K562 (cell line): ENCODE results near the gene PLGRKT. TPM values are rescaled to one million over a fixed set of nuclear protein-coding genes. Genes with fewer than 3 reads are reported as not detected.

Experiments
- ATAC-seq: fragments of 200-7000 bp; cut with Tn5 transposase; 3 replicates; pipeline ENCODE4 v1.9.1; 2020; ENCODE audit warnings: moderate library complexity
- BruUV-seq: library from RNA; stranded (reverse); fragments of 400-500 nt; replicated peaks from 2 replicates; lab custom pipeline; 2021; lab: Mats Ljungman, UMichigan
- CTCF ChIA-PET: fragments of 300-600 bp; formaldehyde crosslinking; extraction: SDS; loops from one replicate; lab custom pipeline; 2021; ENCODE audit warnings: low intra/inter-chr PET ratio; lab: Yijun Ruan, JAX
- POLR2A ChIA-PET: fragments of 300-600, 350-650 bp; sonication (Branson Sonifier 250); formaldehyde crosslinking; extraction: SDS; loops from one replicate; lab custom pipeline; 2021; ENCODE audit warnings: antibody characterized with exemption, inconsistent platforms; lab: Yijun Ruan, JAX
- DNase-seq, 4 experiments: peaks; one replicate each; pipeline versions ENCODE4 v3.0.0 to v3.0.0-alpha.2; 2011 to 2018; ENCODE audit warnings: low spot score in 3 of 4, mixed read lengths in 3 of 4; ENCODE audit errors: extremely low read depth in 1 of 4
- FAIRE-seq: peaks from 2 replicates; lab custom pipeline; 2011; peaks lifted over from hg19 to GRCh38; lab: Jason Lieb, UNC
- H2AFZ ChIP-seq: 2 replicates; pipeline ENCODE4 v1.6.0; 2011; ENCODE audit warnings: low read depth, low read length, control low read depth, inconsistent platforms
- H3K27ac ChIP-seq: fragments of 200-600 bp; 3 replicates; pipeline ENCODE4 v1.8.0; 2011; ENCODE audit warnings: low read depth, mild to moderate bottlenecking, control low read depth, inconsistent platforms, low read length, moderate library complexity, mixed read lengths; ENCODE audit errors: extremely low read depth
- H3K27me3 ChIP-seq, 2 experiments: fragments of 300-600 bp in 1 of 2; 2 replicates in 1 of 2; 3 replicates in 1 of 2; pipeline versions ENCODE4 v1.6.0 to v1.8.0; 2011; ENCODE audit warnings: inconsistent platforms in 2 of 2, low read length in 2 of 2, mild to moderate bottlenecking in 1 of 2, mixed read lengths in 1 of 2, moderate library complexity in 1 of 2; ENCODE audit not compliant: control insufficient read depth in 2 of 2, insufficient read depth in 2 of 2
- H3K36me3 ChIP-seq: fragments of 300-600 bp; 3 replicates; pipeline ENCODE4 v1.8.0; 2011; ENCODE audit warnings: mild to moderate bottlenecking, low read length, inconsistent platforms; ENCODE audit not compliant: control insufficient read depth, insufficient read depth
- H3K4me1 ChIP-seq, 2 experiments: fragments of 200-600 bp in 1 of 2; replicated peaks in 1 of 2; 2 replicates in 1 of 2; 3 replicates in 1 of 2; pipeline versions ENCODE4 v1.5.1 to v1.8.0; 2011; ENCODE audit warnings: inconsistent platforms in 2 of 2, low read length in 2 of 2, mild to moderate bottlenecking in 1 of 2, mixed read lengths in 1 of 2, moderate library complexity in 1 of 2; ENCODE audit not compliant: control insufficient read depth in 2 of 2, insufficient read depth in 2 of 2
- H3K4me2 ChIP-seq: 2 replicates; pipeline ENCODE4 v1.6.1; 2011; ENCODE audit warnings: low read length, control low read depth, inconsistent platforms, mixed read lengths; ENCODE audit not compliant: insufficient read depth
- H3K4me3 ChIP-seq: fragments of 200-600 bp; sonication (generic), shearing (Covaris generic); 2 replicates; pipeline ENCODE4 v1.5.1; 2016; ENCODE audit warnings: control low read depth, inconsistent platforms
- H3K79me2 ChIP-seq: fragments of 200-600 bp; 3 replicates; pipeline ENCODE4 v1.8.0; 2011; ENCODE audit warnings: low read length, inconsistent platforms; ENCODE audit not compliant: control insufficient read depth, insufficient read depth
- H3K9ac ChIP-seq, 2 experiments: 2 replicates each; pipeline versions ENCODE4 v1.6.0 to v1.6.1; 2011; ENCODE audit warnings: low read depth in 2 of 2, low read length in 2 of 2, control low read depth in 1 of 2, inconsistent platforms in 1 of 2, mild to moderate bottlenecking in 1 of 2, mixed read lengths in 1 of 2; ENCODE audit not compliant: insufficient read depth in 1 of 2
- H3K9me1 ChIP-seq: one replicate; pipeline ENCODE4 v1.6.0; 2011; ENCODE audit warnings: inconsistent platforms, mild to moderate bottlenecking, low read length, moderate library complexity; ENCODE audit not compliant: control insufficient read depth, insufficient read depth
- H3K9me3 ChIP-seq: replicated peaks from 2 replicates; pipeline ENCODE4 v1.5.1; 2011; ENCODE audit warnings: low read depth, low read length, inconsistent platforms; ENCODE audit not compliant: control insufficient read depth, insufficient read depth
- H4K20me1 ChIP-seq: replicated peaks from 2 replicates; pipeline ENCODE4 v1.6.1; 2011; ENCODE audit warnings: low read length, inconsistent platforms, mixed read lengths; ENCODE audit not compliant: control insufficient read depth, insufficient read depth
- EP400 ChIP-seq: fragments of 450-650 bp; IDR thresholded peaks from 2 replicates; pipeline ENCODE4 v1.6.1; 2017; ENCODE audit warnings: antibody characterized with exemption, mild to moderate bottlenecking, moderate library complexity
- HCFC1 ChIP-seq: IDR thresholded peaks from 2 replicates; pipeline ENCODE4 v1.6.1; 2012; ENCODE audit warnings: low read depth, low read length, improper control_type of control experiment
- HMG20B ChIP-seq: fragments of 250-450 bp; sonication (Bioruptor Pico); IDR thresholded peaks from 2 replicates; pipeline ENCODE4 v1.5.0; 2021; ENCODE audit warnings: mild to moderate bottlenecking
- KDM4B ChIP-seq, 2 experiments: fragments of 450-650 bp in 1 of 2; sonication (generic) in 1 of 2; IDR thresholded peaks; 2 replicates each; pipeline ENCODE4 v1.6.1; 2016 to 2017; ENCODE audit warnings: borderline replicate concordance in 2 of 2, antibody characterized with exemption in 1 of 2, low read depth in 1 of 2, mild to moderate bottlenecking in 1 of 2
- NR2F6 ChIP-seq: fragments of 450-650 bp; formaldehyde crosslinking; IDR thresholded peaks from 2 replicates; pipeline ENCODE4 v1.4.0; 2020; ENCODE audit warnings: mild to moderate bottlenecking
- RHOXF2B ChIP-seq: fragments of 250-450 bp; sonication (Bioruptor Pico); conservative IDR thresholded peaks from 2 replicates; pipeline ENCODE4 v1.5.1; 2021
- SMARCA4 ChIP-seq: fragments of 450-650 bp; IDR thresholded peaks from 2 replicates; pipeline ENCODE4 v1.6.1; 2016
- TCF3 ChIP-seq: sonication (generic); formaldehyde crosslinking; IDR thresholded peaks from 2 replicates; pipeline ENCODE4 v1.4.0; 2020; ENCODE audit warnings: mild to moderate bottlenecking, missing genetic modification reagents
- ZNF263 ChIP-seq: sonication (generic); formaldehyde crosslinking; IDR thresholded peaks from 2 replicates; pipeline ENCODE4 v1.8.0; 2022; ENCODE audit warnings: mild to moderate bottlenecking, missing genetic modification reagents, borderline replicate concordance
- ZNF316 ChIP-seq: fragments of 450-650 bp; IDR thresholded peaks from 2 replicates; pipeline ENCODE4 v1.6.1; 2016
- ZNF551 ChIP-seq: fragments of 250-450 bp; sonication (Bioruptor Pico); IDR thresholded peaks from 2 replicates; pipeline ENCODE4 v1.5.0; 2021; ENCODE audit warnings: mild to moderate bottlenecking, moderate library complexity
- in situ Hi-C: fragments of 300-500 bp; cut with MboI; formaldehyde crosslinking; loops from 4 replicates; pipeline ENCODE4 v1.15.0; 2018; ENCODE audit warnings: inconsistent platforms, mixed read lengths
- intact Hi-C: fragments of 100-400 bp; cut with micrococcal nuclease; formaldehyde crosslinking; loops from 2 replicates; pipeline ENCODE4 v1.14.2; 2022
- polyA plus RNA-seq, 8 experiments: library from polyadenylated mRNA; depleted of rRNA in 4 of 8; stranded (reverse) in 5 of 8; unstranded in 3 of 8; fragments of >200 nt; fragmentation: Nextera tagmentation in 2 of 8; fragmentation: Illumina TruSeq in 1 of 8; extraction: Ambion mirVana in 2 of 8; extraction: Trizol in 1 of 8; gene quantifications; 2 replicates each; pipeline versions ENCODE4 v1.2.1 to v1.2.3, GENCODE V29; 2011 to 2014; ENCODE audit warnings: inconsistent platforms in 1 of 8, missing spikeins in 1 of 8
- total RNA-seq, 7 experiments: library from RNA; depleted of rRNA in 6 of 7; stranded (reverse); fragments of >200 nt in 6 of 7; fragmentation: Illumina TruSeq in 2 of 7; extraction: Trizol in 2 of 7; gene quantifications; 2 replicates each; pipeline versions ENCODE4 v1.2.1 to v1.2.3, GENCODE V29; 2011 to 2021; ENCODE audit warnings: low replicate concordance in 1 of 7
- TF ChIP-seq, protein P1 (sequence below): IDR thresholded peaks from 2 replicates; pipeline ENCODE4 v1.6.1; 2014; ENCODE audit warnings: antibody characterized with exemption
- TF ChIP-seq, protein P2 (sequence below): fragments of 450-650 bp; IDR thresholded peaks from 2 replicates; pipeline ENCODE4 v1.6.1; 2016; ENCODE audit warnings: missing biosample characterization, missing genetic modification characterization
- TF ChIP-seq, protein P3 (sequence below): sonication (generic); formaldehyde crosslinking; IDR thresholded peaks from 2 replicates; pipeline ENCODE4 v1.8.0; 2023; ENCODE audit warnings: missing genetic modification reagents, mild to moderate bottlenecking, borderline replicate concordance

The PLGRKT gene
- total and polyA plus RNA-seq, 9 of the 15 experiments (the other 6 are each of a cell fraction or from before 2014, with no cell fraction given): 4.7 to 13.8 (median 6.5) TPM

DNA sequence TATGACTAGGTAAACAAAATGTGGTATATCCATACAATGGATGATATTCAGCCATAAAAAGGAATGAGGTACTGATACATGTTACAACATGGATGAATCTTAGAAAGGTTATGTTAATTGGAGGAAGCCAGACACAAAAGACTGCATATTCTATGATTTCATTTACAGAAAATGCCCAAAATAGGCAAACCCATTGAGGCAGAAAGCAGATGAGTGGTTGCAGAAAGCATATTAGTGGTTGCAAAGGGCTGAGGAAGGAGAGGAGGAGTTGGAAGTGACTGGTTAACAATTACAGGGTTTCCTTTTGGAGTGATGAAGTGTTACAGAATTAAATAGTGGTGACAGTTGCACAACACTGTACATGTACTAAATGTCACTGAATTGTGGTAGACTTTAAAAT is 17.7 kb downstream of the PLGRKT start:
- no peak for DNase-seq
- Histone ChIP-seq H3K9me1 (no peaks in the 10 kb centered on the region), H3K4me1 (peaks cover 0 to 5% of the 10 kb centered on the region in 2 experiments; a peak in 1 of 5 replicates), H3K4me2 (no peak overlapping the region), H3K27ac (no peak overlapping the region), H4K20me1 (no peaks in the 10 kb centered on the region), H3K79me2 (no peaks in the 10 kb centered on the region), H2AFZ (no peak overlapping the region), H3K9me3 (no peaks in the 10 kb centered on the region), H3K36me3 (no peaks in the 10 kb centered on the region), H3K9ac (no peak overlapping the region), H3K4me3 (no peak overlapping the region), H3K27me3 (peaks cover 0 to 10% of the 10 kb centered on the region in 2 experiments; a peak in 3 of 5 replicates)
- POLR2A ChIA-PET: no interaction called here
- BruUV-seq: no TSS peak
- in situ Hi-C loops (no loop called here), intact Hi-C loops (loop anchor here (10.0 kb wide), 1 partner anchor 155 kb away; no protein-coding TSS in a partner anchor)
- ATAC-seq: no peak
- no peak for TF ChIP-seq ZNF263 (CRISPR knock-in tag)
- no peak for TF ChIP-seq ZNF551 (CRISPR knock-in tag)
- no peak for TF ChIP-seq KDM4B (IDR thresholded peaks at IDR 0.05; ENCODE audit: borderline replicate concordance in 2 of 2, low read depth in 1 of 2)
- TF ChIP-seq, protein P1, sequence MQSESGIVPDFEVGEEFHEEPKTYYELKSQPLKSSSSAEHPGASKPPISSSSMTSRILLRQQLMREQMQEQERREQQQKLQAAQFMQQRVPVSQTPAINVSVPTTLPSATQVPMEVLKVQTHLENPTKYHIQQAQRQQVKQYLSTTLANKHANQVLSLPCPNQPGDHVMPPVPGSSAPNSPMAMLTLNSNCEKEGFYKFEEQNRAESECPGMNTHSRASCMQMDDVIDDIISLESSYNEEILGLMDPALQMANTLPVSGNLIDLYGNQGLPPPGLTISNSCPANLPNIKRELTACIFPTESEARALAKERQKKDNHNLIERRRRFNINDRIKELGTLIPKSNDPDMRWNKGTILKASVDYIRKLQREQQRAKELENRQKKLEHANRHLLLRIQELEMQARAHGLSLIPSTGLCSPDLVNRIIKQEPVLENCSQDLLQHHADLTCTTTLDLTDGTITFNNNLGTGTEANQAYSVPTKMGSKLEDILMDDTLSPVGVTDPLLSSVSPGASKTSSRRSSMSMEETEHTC: no peak
- TF ChIP-seq, protein P2, sequence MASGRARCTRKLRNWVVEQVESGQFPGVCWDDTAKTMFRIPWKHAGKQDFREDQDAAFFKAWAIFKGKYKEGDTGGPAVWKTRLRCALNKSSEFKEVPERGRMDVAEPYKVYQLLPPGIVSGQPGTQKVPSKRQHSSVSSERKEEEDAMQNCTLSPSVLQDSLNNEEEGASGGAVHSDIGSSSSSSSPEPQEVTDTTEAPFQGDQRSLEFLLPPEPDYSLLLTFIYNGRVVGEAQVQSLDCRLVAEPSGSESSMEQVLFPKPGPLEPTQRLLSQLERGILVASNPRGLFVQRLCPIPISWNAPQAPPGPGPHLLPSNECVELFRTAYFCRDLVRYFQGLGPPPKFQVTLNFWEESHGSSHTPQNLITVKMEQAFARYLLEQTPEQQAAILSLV (tag): no peak
- no peak for TF ChIP-seq EP400
- no peak for TF ChIP-seq HCFC1
- no peak for TF ChIP-seq NR2F6 (CRISPR knock-in tag)
- TF ChIP-seq HMG20B: no peak
- no peak for TF ChIP-seq RHOXF2B (CRISPR knock-in tag)
- TF ChIP-seq, protein P3, sequence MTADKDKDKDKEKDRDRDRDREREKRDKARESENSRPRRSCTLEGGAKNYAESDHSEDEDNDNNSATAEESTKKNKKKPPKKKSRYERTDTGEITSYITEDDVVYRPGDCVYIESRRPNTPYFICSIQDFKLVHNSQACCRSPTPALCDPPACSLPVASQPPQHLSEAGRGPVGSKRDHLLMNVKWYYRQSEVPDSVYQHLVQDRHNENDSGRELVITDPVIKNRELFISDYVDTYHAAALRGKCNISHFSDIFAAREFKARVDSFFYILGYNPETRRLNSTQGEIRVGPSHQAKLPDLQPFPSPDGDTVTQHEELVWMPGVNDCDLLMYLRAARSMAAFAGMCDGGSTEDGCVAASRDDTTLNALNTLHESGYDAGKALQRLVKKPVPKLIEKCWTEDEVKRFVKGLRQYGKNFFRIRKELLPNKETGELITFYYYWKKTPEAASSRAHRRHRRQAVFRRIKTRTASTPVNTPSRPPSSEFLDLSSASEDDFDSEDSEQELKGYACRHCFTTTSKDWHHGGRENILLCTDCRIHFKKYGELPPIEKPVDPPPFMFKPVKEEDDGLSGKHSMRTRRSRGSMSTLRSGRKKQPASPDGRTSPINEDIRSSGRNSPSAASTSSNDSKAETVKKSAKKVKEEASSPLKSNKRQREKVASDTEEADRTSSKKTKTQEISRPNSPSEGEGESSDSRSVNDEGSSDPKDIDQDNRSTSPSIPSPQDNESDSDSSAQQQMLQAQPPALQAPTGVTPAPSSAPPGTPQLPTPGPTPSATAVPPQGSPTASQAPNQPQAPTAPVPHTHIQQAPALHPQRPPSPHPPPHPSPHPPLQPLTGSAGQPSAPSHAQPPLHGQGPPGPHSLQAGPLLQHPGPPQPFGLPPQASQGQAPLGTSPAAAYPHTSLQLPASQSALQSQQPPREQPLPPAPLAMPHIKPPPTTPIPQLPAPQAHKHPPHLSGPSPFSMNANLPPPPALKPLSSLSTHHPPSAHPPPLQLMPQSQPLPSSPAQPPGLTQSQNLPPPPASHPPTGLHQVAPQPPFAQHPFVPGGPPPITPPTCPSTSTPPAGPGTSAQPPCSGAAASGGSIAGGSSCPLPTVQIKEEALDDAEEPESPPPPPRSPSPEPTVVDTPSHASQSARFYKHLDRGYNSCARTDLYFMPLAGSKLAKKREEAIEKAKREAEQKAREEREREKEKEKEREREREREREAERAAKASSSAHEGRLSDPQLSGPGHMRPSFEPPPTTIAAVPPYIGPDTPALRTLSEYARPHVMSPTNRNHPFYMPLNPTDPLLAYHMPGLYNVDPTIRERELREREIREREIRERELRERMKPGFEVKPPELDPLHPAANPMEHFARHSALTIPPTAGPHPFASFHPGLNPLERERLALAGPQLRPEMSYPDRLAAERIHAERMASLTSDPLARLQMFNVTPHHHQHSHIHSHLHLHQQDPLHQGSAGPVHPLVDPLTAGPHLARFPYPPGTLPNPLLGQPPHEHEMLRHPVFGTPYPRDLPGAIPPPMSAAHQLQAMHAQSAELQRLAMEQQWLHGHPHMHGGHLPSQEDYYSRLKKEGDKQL (CRISPR knock-in tag): no peak
- no peak for TF ChIP-seq SMARCA4
- TF ChIP-seq ZNF316: no peak
- no peak for TF ChIP-seq TCF3
- no peak for FAIRE-seq
- CTCF ChIA-PET: no interaction called here
